ENCODE results near the gene RXRA. TPM values are rescaled to one million over a fixed set of nuclear protein-coding genes. Genes with fewer than 3 reads are reported as not detected.

The RXRA gene
- total RNA-seq, 1 experiment from 2014 or later, result 29.9 TPM

DNA sequence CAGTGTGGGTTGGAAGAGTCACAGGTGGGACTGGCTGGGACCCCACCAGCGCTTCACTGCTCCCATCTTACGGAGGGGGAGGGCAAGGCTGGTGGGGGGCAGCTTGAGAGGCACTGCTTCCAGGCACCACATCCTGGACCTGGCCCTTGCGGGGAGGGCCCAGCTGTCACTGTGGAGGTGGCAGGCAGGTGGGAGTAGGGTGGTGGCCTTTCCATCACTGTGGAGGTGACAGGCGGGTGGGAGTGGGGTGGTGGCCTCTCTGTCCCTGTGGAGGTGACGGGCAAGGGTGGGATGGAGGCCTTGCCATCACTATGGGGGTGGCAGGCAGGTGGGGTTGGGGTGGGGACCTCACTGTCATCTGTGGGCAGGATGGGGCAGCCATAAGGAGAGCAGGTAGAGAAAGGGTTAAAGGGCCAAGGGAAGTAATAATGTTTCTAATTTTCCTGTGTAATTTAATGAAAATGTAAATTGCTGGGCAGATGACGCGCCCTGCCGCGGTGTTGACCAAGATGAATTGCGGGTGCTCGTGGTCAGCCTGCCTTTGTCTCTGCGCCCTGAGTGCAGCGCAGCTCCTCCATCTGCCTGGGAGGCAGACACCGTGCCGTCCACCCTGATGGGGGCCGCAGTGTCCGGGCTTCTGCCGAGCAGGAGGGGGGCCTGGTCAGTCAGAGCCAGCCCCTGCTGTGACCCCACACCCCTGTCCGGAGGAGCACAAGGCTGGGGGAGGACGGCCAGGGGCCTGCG, 20.8 kb downstream of the RXRA start:
- no peaks in the 10 kb centered on the region for H3K27me3 Mint-ChIP-seq (ENCODE audit: low read depth)
- Histone ChIP-seq H3K14ac (ENCODE audit: insufficient read depth, low read length) (peak overlapping the region; percentile 34), H2BK12ac (ENCODE audit: insufficient read length, low read depth, low read length) (no peak overlapping the region), H2BK120ac (ENCODE audit: low read depth, low read length, poor library complexity, severe bottlenecking) (no peak overlapping the region), H3K4me1 (ENCODE audit: insufficient read depth, low read length) (no peaks in the 10 kb centered on the region), H2BK20ac (ENCODE audit: low read depth, low read length, poor library complexity, severe bottlenecking) (no peak overlapping the region), H3K18ac (ENCODE audit: insufficient read length, low read depth, low read length) (no peak overlapping the region), H4K20me1 (ENCODE audit: control insufficient read depth, insufficient read depth, insufficient read length) (no peaks in the 10 kb centered on the region), H3K9me3 (ENCODE audit: control insufficient read depth, low read depth, low read length) (no peaks in the 10 kb centered on the region), H4K8ac (replicated peaks; ENCODE audit: insufficient read length, low read depth, low read length) (no peak overlapping the region), H3T11ph (ENCODE audit: low read length) (no peak overlapping the region), H3K4ac (ENCODE audit: low read depth, low read length) (no peak overlapping the region), H2BK5ac (ENCODE audit: insufficient read length, low read length) (no peak overlapping the region), H3K9ac (ENCODE audit: extremely low read depth, insufficient read length, low read length) (no peak overlapping the region), H3K23ac (ENCODE audit: insufficient read length, low read depth, low read length) (no peak overlapping the region), H3K79me1 (ENCODE audit: insufficient read depth, low read depth, low read length, poor library complexity, severe bottlenecking) (peaks cover 2% of the 10 kb centered on the region), H3K79me2 (ENCODE audit: insufficient read depth, low read length) (peaks cover 7% of the 10 kb centered on the region; the same call in 1 of the 2 replicates), H3K27ac (ENCODE audit: insufficient read length, low read depth, low read length) (no peak overlapping the region), H3K23me2 (ENCODE audit: insufficient read length, low read depth, low read length, poor library complexity, severe bottlenecking) (no peaks in the 10 kb centered on the region), H3K56ac (ENCODE audit: insufficient read length, low read depth, low read length) (no peak overlapping the region), H4K5ac (ENCODE audit: insufficient read length, low read depth, low read length) (no peak overlapping the region), H4K91ac (ENCODE audit: insufficient read length, low read depth, low read length) (no peak overlapping the region), H3K4me2 (ENCODE audit: insufficient read depth, insufficient read length, low read length) (no peak overlapping the region), H2BK15ac (ENCODE audit: low read depth, low read length) (no peak overlapping the region), H2AFZ (ENCODE audit: low read length) (no peak overlapping the region), H3K27me3 (ENCODE audit: insufficient read depth, low read length) (no peaks in the 10 kb centered on the region), H2AK5ac (ENCODE audit: insufficient read length, low read length) (no peak overlapping the region)
- H3K4me3 Mint-ChIP-seq, result no peak overlapping the region
- no peak for DNase-seq
- no peaks in the 10 kb centered on the region for H3K9me3 Mint-ChIP-seq
- H3K4me1 Mint-ChIP-seq, result peaks cover 16 to 35% of the 10 kb centered on the region in 2 experiments
- H3K36me3 Mint-ChIP-seq (ENCODE audit: insufficient read depth in 1 of 3, low read depth in 3 of 3), result no peaks in the 10 kb centered on the region
- no CpG with 5 or more reads among the region's 21 CpGs for WGBS (ENCODE audit: extremely low coverage, insufficient read length, low lambda C conversion rate)
- TF ChIP-seq, protein P1, sequence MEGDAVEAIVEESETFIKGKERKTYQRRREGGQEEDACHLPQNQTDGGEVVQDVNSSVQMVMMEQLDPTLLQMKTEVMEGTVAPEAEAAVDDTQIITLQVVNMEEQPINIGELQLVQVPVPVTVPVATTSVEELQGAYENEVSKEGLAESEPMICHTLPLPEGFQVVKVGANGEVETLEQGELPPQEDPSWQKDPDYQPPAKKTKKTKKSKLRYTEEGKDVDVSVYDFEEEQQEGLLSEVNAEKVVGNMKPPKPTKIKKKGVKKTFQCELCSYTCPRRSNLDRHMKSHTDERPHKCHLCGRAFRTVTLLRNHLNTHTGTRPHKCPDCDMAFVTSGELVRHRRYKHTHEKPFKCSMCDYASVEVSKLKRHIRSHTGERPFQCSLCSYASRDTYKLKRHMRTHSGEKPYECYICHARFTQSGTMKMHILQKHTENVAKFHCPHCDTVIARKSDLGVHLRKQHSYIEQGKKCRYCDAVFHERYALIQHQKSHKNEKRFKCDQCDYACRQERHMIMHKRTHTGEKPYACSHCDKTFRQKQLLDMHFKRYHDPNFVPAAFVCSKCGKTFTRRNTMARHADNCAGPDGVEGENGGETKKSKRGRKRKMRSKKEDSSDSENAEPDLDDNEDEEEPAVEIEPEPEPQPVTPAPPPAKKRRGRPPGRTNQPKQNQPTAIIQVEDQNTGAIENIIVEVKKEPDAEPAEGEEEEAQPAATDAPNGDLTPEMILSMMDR (conservative IDR thresholded peaks at IDR 0.05), result no peak
- H3K27ac Mint-ChIP-seq, result peak overlapping the region in 1 of 3 experiments; percentile 15; a peak in 1 of 7 replicates
